GM12892 (cell line): ENCODE data around the gene SH3RF1.

ENCODE experiments used
- POLR2A ChIP-seq: IDR thresholded peaks from 2 replicates; pipeline ENCODE4 v1.6.1; 2011; ENCODE audit warnings: low read depth, low read length, control low read depth
- POLR2AphosphoS5 ChIP-seq: IDR thresholded peaks from 2 replicates; pipeline ENCODE4 v1.6.1; 2011; ENCODE audit warnings: low read depth, low read length, control low read depth
- TAF1 ChIP-seq: IDR thresholded peaks from 2 replicates; pipeline ENCODE4 v1.6.1; 2011; ENCODE audit warnings: low read depth, mild to moderate bottlenecking, control low read depth, low read length, borderline replicate concordance

DNA sequence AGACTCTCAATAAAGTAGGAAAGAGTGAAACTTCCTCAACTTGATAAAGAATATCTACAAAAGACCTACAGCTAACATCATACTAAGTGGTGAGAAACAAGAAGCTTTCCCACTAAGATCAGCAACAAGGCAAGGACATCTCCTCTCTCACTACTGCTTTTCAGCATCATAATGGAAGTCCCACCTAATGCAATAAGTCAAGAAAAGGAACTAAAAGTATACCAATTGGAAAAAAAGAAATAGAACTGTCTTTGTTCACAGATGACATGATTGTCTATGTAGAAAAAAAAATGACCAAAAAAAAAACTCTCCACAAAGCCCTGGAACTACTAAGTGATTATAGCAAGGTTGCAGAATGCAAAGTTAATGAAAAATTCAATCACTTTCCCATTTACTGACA lies 25.1 kb upstream of the SH3RF1 start:
- TF ChIP-seq POLR2A (no peak), POLR2AphosphoS5 (no peak), TAF1 (no peak)
